Loucy (cell line): ENCODE data around the gene OR6M1.

ENCODE experiments used
- H2AFZ ChIP-seq: fragments of 200-600 bp; sonication (generic); 2 replicates; pipeline ENCODE4 v1.6.0; 2016; ENCODE audit warnings: antibody characterized with exemption, mild to moderate bottlenecking, low read length, moderate library complexity
- H3F3A ChIP-seq: fragments of 200-600 bp; 2 replicates; pipeline ENCODE4 v1.6.0; 2016; ENCODE audit warnings: antibody characterized with exemption, low read depth, mild to moderate bottlenecking
- H3K27me3 ChIP-seq: fragments of 200-600 bp; sonication (generic); 2 replicates; pipeline ENCODE4 v1.6.1; 2014; ENCODE audit warnings: low read length, mild to moderate bottlenecking; ENCODE audit not compliant: insufficient read depth, poor library complexity, severe bottlenecking
- H3K36me3 ChIP-seq: fragments of 200-600 bp; sonication (generic); 2 replicates; pipeline ENCODE4 v1.6.1; 2016; ENCODE audit warnings: low read length; ENCODE audit not compliant: insufficient read depth
- H3K4me1 ChIP-seq: fragments of 200-600 bp; sonication (generic); 2 replicates; pipeline ENCODE4 v1.5.1; 2014; ENCODE audit warnings: low read length, mild to moderate bottlenecking; ENCODE audit not compliant: insufficient read depth, poor library complexity, severe bottlenecking
- H3K4me2 ChIP-seq: fragments of 200-600 bp; sonication (generic); 2 replicates; pipeline ENCODE4 v1.6.0; 2014; ENCODE audit warnings: antibody characterized with exemption, low read length, low read depth, mild to moderate bottlenecking; ENCODE audit not compliant: poor library complexity, severe bottlenecking
- H3K4me3 ChIP-seq: fragments of 200-600 bp; sonication (generic); 2 replicates; pipeline ENCODE4 v1.5.1; 2014; ENCODE audit warnings: low read length, mild to moderate bottlenecking, mixed read lengths; ENCODE audit not compliant: poor library complexity, severe bottlenecking
- H3K79me2 ChIP-seq: fragments of 200-600 bp; sonication (generic); 2 replicates; pipeline ENCODE4 v1.6.1; 2014; ENCODE audit warnings: low read length; ENCODE audit not compliant: insufficient read depth
- H3K9ac ChIP-seq: fragments of 200-600 bp; sonication (generic); 2 replicates; pipeline ENCODE4 v1.6.0; 2014; ENCODE audit warnings: mild to moderate bottlenecking, low read depth, low read length, moderate library complexity; ENCODE audit not compliant: poor library complexity, severe bottlenecking
- H3K9me2 ChIP-seq: fragments of 200-600 bp; sonication (generic); replicated peaks from 2 replicates; pipeline ENCODE4 v1.6.1; 2016; ENCODE audit warnings: low read depth, low read length, mixed read lengths
- H3K9me3 ChIP-seq: fragments of 200-600 bp; sonication (generic); 2 replicates; pipeline ENCODE4 v1.6.1; 2014; ENCODE audit warnings: mild to moderate bottlenecking, antibody characterized with exemption, low read length, low read depth; ENCODE audit not compliant: insufficient read depth
- H4K20me1 ChIP-seq: fragments of 200-600 bp; sonication (generic); 2 replicates; pipeline ENCODE4 v1.6.0; 2014; ENCODE audit warnings: antibody characterized with exemption, low read length, mild to moderate bottlenecking; ENCODE audit not compliant: insufficient read depth, poor library complexity, severe bottlenecking
- EZH2phosphoT487 ChIP-seq: fragments of 200-600 bp; IDR thresholded peaks from 2 replicates; pipeline ENCODE4 v1.6.1; 2018; ENCODE audit warnings: antibody characterized with exemption, mild to moderate bottlenecking, moderate library complexity, borderline replicate concordance
- TF ChIP-seq, protein P1 (sequence below): fragments of 200-600 bp; sonication (generic); conservative IDR thresholded peaks from 2 replicates; pipeline ENCODE4 v1.5.1; 2014; ENCODE audit warnings: mild to moderate bottlenecking, antibody characterized with exemption, low read length

The OR6M1 gene

DNA sequence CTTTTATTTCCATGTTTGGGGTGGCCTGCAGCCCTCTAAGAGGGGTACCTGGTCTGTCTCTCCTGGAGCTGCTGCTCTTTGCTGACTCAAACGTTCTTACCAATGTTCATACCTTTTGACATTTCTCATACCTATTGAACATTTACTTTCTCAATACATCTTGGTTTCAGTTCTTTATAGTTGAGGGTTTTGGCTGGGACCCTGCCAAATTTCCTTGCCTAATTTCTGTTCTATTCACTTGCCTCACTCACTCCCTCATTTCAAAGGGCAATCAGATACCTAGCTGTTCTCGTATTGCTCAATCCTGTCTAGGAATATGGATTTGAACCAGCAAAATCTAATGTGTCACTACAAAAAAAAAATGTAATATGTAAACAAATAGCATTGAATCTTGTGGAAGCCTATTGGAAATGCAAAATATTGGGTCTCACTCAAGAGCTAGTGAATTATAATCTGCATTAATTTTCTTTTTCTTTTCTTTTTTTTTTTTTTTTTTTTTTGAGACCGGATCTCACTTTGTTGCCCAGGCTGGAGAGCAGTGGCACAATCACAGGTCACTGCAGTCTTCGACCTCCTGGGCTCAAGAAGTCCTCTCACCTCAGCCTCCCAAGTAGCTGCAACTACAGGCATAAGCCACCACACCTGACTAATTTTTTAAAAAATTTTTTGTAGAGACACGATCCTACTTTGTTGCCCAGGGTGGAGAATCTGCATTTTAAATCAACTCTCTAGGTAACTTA is 7.5 kb downstream of the OR6M1 start:
- no peaks in the 10 kb centered on the region for H3K27me3 ChIP-seq
- H2AFZ ChIP-seq = no peak overlapping the region
- H3K36me3 ChIP-seq = no peaks in the 10 kb centered on the region
- no peak overlapping the region for H3K4me2 ChIP-seq
- H3K4me3 ChIP-seq = no peak overlapping the region
- no peaks in the 10 kb centered on the region for H3K9me3 ChIP-seq
- H3K9ac ChIP-seq = no peak overlapping the region
- H3K4me1 ChIP-seq = no peaks in the 10 kb centered on the region
- no peaks in the 10 kb centered on the region for H4K20me1 ChIP-seq
- no peaks in the 10 kb centered on the region for H3K79me2 ChIP-seq
- no peaks in the 10 kb centered on the region for H3F3A ChIP-seq
- no peaks in the 10 kb centered on the region for H3K9me2 ChIP-seq
- TF ChIP-seq, protein P1, sequence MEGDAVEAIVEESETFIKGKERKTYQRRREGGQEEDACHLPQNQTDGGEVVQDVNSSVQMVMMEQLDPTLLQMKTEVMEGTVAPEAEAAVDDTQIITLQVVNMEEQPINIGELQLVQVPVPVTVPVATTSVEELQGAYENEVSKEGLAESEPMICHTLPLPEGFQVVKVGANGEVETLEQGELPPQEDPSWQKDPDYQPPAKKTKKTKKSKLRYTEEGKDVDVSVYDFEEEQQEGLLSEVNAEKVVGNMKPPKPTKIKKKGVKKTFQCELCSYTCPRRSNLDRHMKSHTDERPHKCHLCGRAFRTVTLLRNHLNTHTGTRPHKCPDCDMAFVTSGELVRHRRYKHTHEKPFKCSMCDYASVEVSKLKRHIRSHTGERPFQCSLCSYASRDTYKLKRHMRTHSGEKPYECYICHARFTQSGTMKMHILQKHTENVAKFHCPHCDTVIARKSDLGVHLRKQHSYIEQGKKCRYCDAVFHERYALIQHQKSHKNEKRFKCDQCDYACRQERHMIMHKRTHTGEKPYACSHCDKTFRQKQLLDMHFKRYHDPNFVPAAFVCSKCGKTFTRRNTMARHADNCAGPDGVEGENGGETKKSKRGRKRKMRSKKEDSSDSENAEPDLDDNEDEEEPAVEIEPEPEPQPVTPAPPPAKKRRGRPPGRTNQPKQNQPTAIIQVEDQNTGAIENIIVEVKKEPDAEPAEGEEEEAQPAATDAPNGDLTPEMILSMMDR = no peak

DNA sequence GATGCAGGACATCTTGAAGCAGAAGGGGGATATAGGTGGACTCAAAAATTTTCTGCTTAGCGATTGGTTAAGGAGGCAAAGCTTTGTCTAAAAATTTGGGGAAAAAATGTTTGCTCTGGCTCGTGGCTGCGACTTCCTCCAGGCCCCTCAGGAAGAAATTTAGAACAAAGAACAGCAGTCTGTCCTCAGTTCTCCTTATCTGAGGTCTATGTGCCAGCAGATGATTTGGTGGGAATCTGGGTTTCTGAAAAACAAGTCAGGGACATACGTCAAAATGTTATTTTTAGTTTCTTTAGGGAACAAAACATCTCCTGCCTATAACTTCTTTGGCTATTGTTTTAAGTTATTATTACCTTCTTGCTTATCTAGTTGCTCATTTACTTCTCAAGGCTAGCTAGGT is 8.1 kb downstream of the OR6M1 start:
- Histone ChIP-seq H3K4me2 (no peak overlapping the region), H3K36me3 (no peaks in the 10 kb centered on the region), H3F3A (no peaks in the 10 kb centered on the region), H3K79me2 (no peaks in the 10 kb centered on the region), H2AFZ (no peak overlapping the region), H3K27me3 (no peaks in the 10 kb centered on the region), H3K4me1 (no peaks in the 10 kb centered on the region), H3K9me2 (no peaks in the 10 kb centered on the region), H3K9me3 (no peaks in the 10 kb centered on the region), H3K9ac (no peak overlapping the region), H4K20me1 (no peaks in the 10 kb centered on the region), H3K4me3 (no peak overlapping the region)
- TF ChIP-seq, protein P1 = no peak
- TF ChIP-seq EZH2phosphoT487 = no peak

DNA sequence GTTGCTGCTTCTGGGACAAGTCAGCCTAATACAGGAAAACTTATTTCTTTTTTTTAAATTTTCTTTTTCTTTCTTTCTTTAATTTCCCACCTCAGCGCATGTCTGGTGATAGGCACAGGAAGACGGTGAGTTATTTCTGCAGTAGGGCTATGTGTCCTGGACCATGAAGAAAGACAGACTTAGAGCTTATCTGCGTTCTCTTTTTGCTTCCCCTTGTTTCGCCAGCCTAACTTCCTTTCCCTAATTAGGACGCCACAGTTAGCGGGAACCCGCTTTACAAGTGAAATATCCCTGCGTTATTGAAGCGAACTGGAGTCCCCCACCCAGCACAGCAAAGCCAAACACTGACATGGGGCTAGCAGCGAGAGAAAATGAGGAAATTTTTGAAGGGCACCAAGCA is 8.6 kb downstream of the OR6M1 start:
- TF ChIP-seq EZH2phosphoT487 = no peak
- TF ChIP-seq, protein P1 = no peak
- Histone ChIP-seq H3K4me3 (no peak overlapping the region), H3K36me3 (no peaks in the 10 kb centered on the region), H3K4me2 (no peak overlapping the region), H2AFZ (no peak overlapping the region), H3K9ac (no peak overlapping the region), H4K20me1 (no peaks in the 10 kb centered on the region), H3K9me3 (no peaks in the 10 kb centered on the region), H3K27me3 (no peaks in the 10 kb centered on the region), H3K79me2 (no peaks in the 10 kb centered on the region), H3K9me2 (no peaks in the 10 kb centered on the region), H3F3A (no peaks in the 10 kb centered on the region), H3K4me1 (no peaks in the 10 kb centered on the region)
